Measurements from ENCODE around the gene TMEM59L.
A peak's percentile ranks its signal among the peaks of the same experiment; 100 is the strongest.

The TMEM59L gene

GRCh38 chr19:18612051-18612771 is 459 bp upstream of the TMEM59L start (continued):
- TF ChIP-seq ZNF138 (tag by site-specific recombination; IDR thresholded peaks at IDR 0.05; ENCODE audit: borderline replicate concordance), result no peak
- no peak; the same call in 1 of the 2 replicates for TF ChIP-seq ZNF707 (tag by site-specific recombination; IDR thresholded peaks at IDR 0.05)
- TF ChIP-seq TSHZ1 (tag by site-specific recombination; IDR thresholded peaks at IDR 0.05; ENCODE audit: borderline replicate concordance), result no peak
- TF ChIP-seq ZNF23 (tag by site-specific recombination; IDR thresholded peaks at IDR 0.05; ENCODE audit: borderline replicate concordance), result no peak
- peak; percentile 19 for TF ChIP-seq SP3 (tag by site-specific recombination; IDR thresholded peaks at IDR 0.05)
- no peak for TF ChIP-seq FEZF1 (tag by site-specific recombination; IDR thresholded peaks at IDR 0.05)
- TF ChIP-seq ZNF362 (tag by site-specific recombination; IDR thresholded peaks at IDR 0.05), result no peak
- TF ChIP-seq YY2 (tag by site-specific recombination; IDR thresholded peaks at IDR 0.05), result no peak
- no peak; the same call in 1 of the 2 replicates for TF ChIP-seq ZNF24 (tag by site-specific recombination; IDR thresholded peaks at IDR 0.05)
- no peak for TF ChIP-seq BCL11B (tag by site-specific recombination; IDR thresholded peaks at IDR 0.05; ENCODE audit: low read depth)
- no peak for TF ChIP-seq ZNF350 (tag by site-specific recombination; IDR thresholded peaks at IDR 0.05)
- no peak for TF ChIP-seq ZNF280D (tag by site-specific recombination; IDR thresholded peaks at IDR 0.05)
- no peak for TF ChIP-seq ZFP41 (tag by site-specific recombination; IDR thresholded peaks at IDR 0.05; ENCODE audit: borderline replicate concordance)
- TF ChIP-seq ZNF555 (tag by site-specific recombination; conservative IDR thresholded peaks at IDR 0.05), result no peak
- no peak for TF ChIP-seq ZNF280C (tag by site-specific recombination; IDR thresholded peaks at IDR 0.05)
- no peak for TF ChIP-seq ZNF19 (tag by site-specific recombination; IDR thresholded peaks at IDR 0.05; ENCODE audit: low read depth)
- no peak for TF ChIP-seq ZNF148 (tag by site-specific recombination; IDR thresholded peaks at IDR 0.05; ENCODE audit: borderline replicate concordance)
- TF ChIP-seq ZBTB17 (tag by site-specific recombination; IDR thresholded peaks at IDR 0.05), result peak; percentile 80
- no peak for TF ChIP-seq ZNF10 (tag by site-specific recombination; IDR thresholded peaks at IDR 0.05)
- no peak for TF ChIP-seq ZSCAN30 (tag by site-specific recombination; IDR thresholded peaks at IDR 0.05)
- no peak for TF ChIP-seq PBX3 (CRISPR knock-in tag; IDR thresholded peaks at IDR 0.05)
- TF ChIP-seq BCL6B (tag by site-specific recombination; IDR thresholded peaks at IDR 0.05), result no peak
- TF ChIP-seq ZNF48 (tag by site-specific recombination; IDR thresholded peaks at IDR 0.05), result no peak
